CD4-positive, CD25-positive, alpha-beta regulatory T cell (primary cell): ENCODE measurements around the gene BTNL9. TPM values are rescaled to one million over a fixed set of nuclear protein-coding genes. Genes with fewer than 3 reads are reported as not detected.

Source experiments
- polyA plus RNA-seq, 4 donors: library from polyadenylated mRNA; unstranded; fragments of 300-500 nt; fragmentation: Illumina TruSeq; gene quantifications; one replicate each; pipeline ENCODE4 v1.2.3, GENCODE V29; 2021
- total RNA-seq: library from RNA; stranded (reverse); gene quantifications from one replicate; pipeline ENCODE4 v1.2.3, GENCODE V29; 2022

Gene BTNL9
- total and polyA plus RNA-seq, 5 donors from 2014 or later: not detected

Other genes starting within 250 kb of the BTNL9 start
- gene MGAT1, start 237.5 kb upstream of the BTNL9 start, total RNA-seq: 106 TPM
- gene MGAT1, start 237.5 kb upstream of the BTNL9 start, polyA plus RNA-seq: 100 to 1,000 TPM; 171 to 210 (median 194) TPM
- 21.5 TPM for gene ZFP62, start 179.0 kb upstream of the BTNL9 start, total RNA-seq
- gene ZFP62, start 179.0 kb upstream of the BTNL9 start, polyA plus RNA-seq: 10 to 100 TPM; 21.4 to 31.2 (median 24.8) TPM
- not detected for gene BTNL8, start 141.1 kb upstream of the BTNL9 start, total RNA-seq
- under 1 TPM in 2 of 4 donors, not detected in 2; 0.16 to 0.33 TPM for gene BTNL8, start 141.1 kb upstream of the BTNL9 start, polyA plus RNA-seq
- not detected for gene BTNL3, start 51.4 kb upstream of the BTNL9 start, total RNA-seq
- gene BTNL3, start 51.4 kb upstream of the BTNL9 start, polyA plus RNA-seq: not detected
- gene OR2V1, start 90.9 kb downstream of the BTNL9 start, total RNA-seq: not detected
- gene OR2V1, start 90.9 kb downstream of the BTNL9 start, polyA plus RNA-seq: not detected
- not detected for gene OR2V2, start 107.3 kb downstream of the BTNL9 start, total RNA-seq
- not detected for gene OR2V2, start 107.3 kb downstream of the BTNL9 start, polyA plus RNA-seq
- 0.72 TPM for gene TRIM7, start 164.9 kb downstream of the BTNL9 start, total RNA-seq
- under 1 TPM in 2 of 4 donors, not detected in 2; 0.16 to 0.47 TPM for gene TRIM7, start 164.9 kb downstream of the BTNL9 start, polyA plus RNA-seq
- 40.8 TPM for gene TRIM41, start 183.0 kb downstream of the BTNL9 start, total RNA-seq
- gene TRIM41, start 183.0 kb downstream of the BTNL9 start, polyA plus RNA-seq: 1 to 10 TPM in 2 of 4 donors, under 1 TPM in 2; 0.67 to 1.6 (median 0.87) TPM
- gene RACK1, start 203.6 kb downstream of the BTNL9 start, total RNA-seq: 1,838 TPM
- 1,000 to 10,000 TPM; 2,227 to 2,760 (median 2,470) TPM for gene RACK1, start 203.6 kb downstream of the BTNL9 start, polyA plus RNA-seq
- gene TRIM52, start 220.9 kb downstream of the BTNL9 start, total RNA-seq: 40.3 TPM
- gene TRIM52, start 220.9 kb downstream of the BTNL9 start, polyA plus RNA-seq: 10 to 100 TPM; 28.0 to 39.9 (median 35.0) TPM